K562 (cell line): ENCODE data around the gene WDPCP. TPM values are rescaled to one million over a fixed set of nuclear protein-coding genes. Genes with fewer than 3 reads are reported as not detected.

ENCODE experiments used
- ATAC-seq: fragments of 200-7000 bp; cut with Tn5 transposase; 3 replicates; pipeline ENCODE4 v1.9.1; 2020; ENCODE audit warnings: moderate library complexity
- BruUV-seq: library from RNA; stranded (reverse); fragments of 400-500 nt; replicated peaks from 2 replicates; lab custom pipeline; 2021; lab: Mats Ljungman, UMichigan
- CTCF ChIA-PET: fragments of 300-600 bp; formaldehyde crosslinking; extraction: SDS; loops from one replicate; lab custom pipeline; 2021; ENCODE audit warnings: low intra/inter-chr PET ratio; lab: Yijun Ruan, JAX
- POLR2A ChIA-PET: fragments of 300-600, 350-650 bp; sonication (Branson Sonifier 250); formaldehyde crosslinking; extraction: SDS; loops from one replicate; lab custom pipeline; 2021; ENCODE audit warnings: antibody characterized with exemption, inconsistent platforms; lab: Yijun Ruan, JAX
- DNase-seq, 4 experiments: peaks; one replicate each; pipeline versions ENCODE4 v3.0.0 to v3.0.0-alpha.2; 2011 to 2018; ENCODE audit warnings: low spot score in 3 of 4, mixed read lengths in 3 of 4; ENCODE audit errors: extremely low read depth in 1 of 4
- FAIRE-seq: peaks from 2 replicates; lab custom pipeline; 2011; peaks lifted over from hg19 to GRCh38; lab: Jason Lieb, UNC
- H2AFZ ChIP-seq: 2 replicates; pipeline ENCODE4 v1.6.0; 2011; ENCODE audit warnings: low read depth, low read length, control low read depth, inconsistent platforms
- H3K27ac ChIP-seq: fragments of 200-600 bp; 3 replicates; pipeline ENCODE4 v1.8.0; 2011; ENCODE audit warnings: low read depth, mild to moderate bottlenecking, control low read depth, inconsistent platforms, low read length, moderate library complexity, mixed read lengths; ENCODE audit errors: extremely low read depth
- H3K27me3 ChIP-seq, 2 experiments: fragments of 300-600 bp in 1 of 2; 2 replicates in 1 of 2; 3 replicates in 1 of 2; pipeline versions ENCODE4 v1.6.0 to v1.8.0; 2011; ENCODE audit warnings: inconsistent platforms in 2 of 2, low read length in 2 of 2, mild to moderate bottlenecking in 1 of 2, mixed read lengths in 1 of 2, moderate library complexity in 1 of 2; ENCODE audit not compliant: control insufficient read depth in 2 of 2, insufficient read depth in 2 of 2
- H3K36me3 ChIP-seq: fragments of 300-600 bp; 3 replicates; pipeline ENCODE4 v1.8.0; 2011; ENCODE audit warnings: mild to moderate bottlenecking, low read length, inconsistent platforms; ENCODE audit not compliant: control insufficient read depth, insufficient read depth
- H3K4me1 ChIP-seq, 2 experiments: fragments of 200-600 bp in 1 of 2; replicated peaks in 1 of 2; 2 replicates in 1 of 2; 3 replicates in 1 of 2; pipeline versions ENCODE4 v1.5.1 to v1.8.0; 2011; ENCODE audit warnings: inconsistent platforms in 2 of 2, low read length in 2 of 2, mild to moderate bottlenecking in 1 of 2, mixed read lengths in 1 of 2, moderate library complexity in 1 of 2; ENCODE audit not compliant: control insufficient read depth in 2 of 2, insufficient read depth in 2 of 2
- H3K4me2 ChIP-seq: 2 replicates; pipeline ENCODE4 v1.6.1; 2011; ENCODE audit warnings: low read length, control low read depth, inconsistent platforms, mixed read lengths; ENCODE audit not compliant: insufficient read depth
- H3K4me3 ChIP-seq: fragments of 200-600 bp; sonication (generic), shearing (Covaris generic); 2 replicates; pipeline ENCODE4 v1.5.1; 2016; ENCODE audit warnings: control low read depth, inconsistent platforms
- H3K79me2 ChIP-seq: fragments of 200-600 bp; 3 replicates; pipeline ENCODE4 v1.8.0; 2011; ENCODE audit warnings: low read length, inconsistent platforms; ENCODE audit not compliant: control insufficient read depth, insufficient read depth
- H3K9ac ChIP-seq, 2 experiments: 2 replicates each; pipeline versions ENCODE4 v1.6.0 to v1.6.1; 2011; ENCODE audit warnings: low read depth in 2 of 2, low read length in 2 of 2, control low read depth in 1 of 2, inconsistent platforms in 1 of 2, mild to moderate bottlenecking in 1 of 2, mixed read lengths in 1 of 2; ENCODE audit not compliant: insufficient read depth in 1 of 2
- H3K9me1 ChIP-seq: one replicate; pipeline ENCODE4 v1.6.0; 2011; ENCODE audit warnings: inconsistent platforms, mild to moderate bottlenecking, low read length, moderate library complexity; ENCODE audit not compliant: control insufficient read depth, insufficient read depth
- H3K9me3 ChIP-seq: replicated peaks from 2 replicates; pipeline ENCODE4 v1.5.1; 2011; ENCODE audit warnings: low read depth, low read length, inconsistent platforms; ENCODE audit not compliant: control insufficient read depth, insufficient read depth
- H4K20me1 ChIP-seq: replicated peaks from 2 replicates; pipeline ENCODE4 v1.6.1; 2011; ENCODE audit warnings: low read length, inconsistent platforms, mixed read lengths; ENCODE audit not compliant: control insufficient read depth, insufficient read depth
- ATF7 ChIP-seq: fragments of 450-650 bp; IDR thresholded peaks from 2 replicates; pipeline ENCODE4 v1.7.1; 2014; ENCODE audit warnings: mild to moderate bottlenecking, moderate library complexity
- HCFC1 ChIP-seq: IDR thresholded peaks from 2 replicates; pipeline ENCODE4 v1.6.1; 2012; ENCODE audit warnings: low read depth, low read length, improper control_type of control experiment
- MAFG ChIP-seq: fragments of 450-650 bp; conservative IDR thresholded peaks from 2 replicates; pipeline ENCODE4 v1.6.1; 2016; ENCODE audit warnings: missing genetic modification characterization, missing compliant biosample characterization
- SMARCA5 ChIP-seq: fragments of 450-650 bp; IDR thresholded peaks from 2 replicates; pipeline ENCODE4 v1.6.1; 2016
- ZNF282 ChIP-seq: sonication (generic); formaldehyde crosslinking; IDR thresholded peaks from 2 replicates; pipeline ENCODE4 v1.8.1; 2023; ENCODE audit warnings: missing genetic modification reagents
- WGBS: fragments of 100-300 bp; shearing (Covaris generic); methylation state at CpG from one replicate; pipeline ENCODE4 v1.1.6; 2016; ENCODE audit warnings: low coverage, mixed read lengths; ENCODE audit not compliant: insufficient coverage; ENCODE audit errors: missing lambda C conversion rate; 5-methylcytosine and 5-hydroxymethylcytosine counted together
- in situ Hi-C: fragments of 300-500 bp; cut with MboI; formaldehyde crosslinking; loops from 4 replicates; pipeline ENCODE4 v1.15.0; 2018; ENCODE audit warnings: inconsistent platforms, mixed read lengths
- intact Hi-C: fragments of 100-400 bp; cut with micrococcal nuclease; formaldehyde crosslinking; loops from 2 replicates; pipeline ENCODE4 v1.14.2; 2022
- polyA plus RNA-seq, 8 experiments: library from polyadenylated mRNA; depleted of rRNA in 4 of 8; stranded (reverse) in 5 of 8; unstranded in 3 of 8; fragments of >200 nt; fragmentation: Nextera tagmentation in 2 of 8; fragmentation: Illumina TruSeq in 1 of 8; extraction: Ambion mirVana in 2 of 8; extraction: Trizol in 1 of 8; gene quantifications; 2 replicates each; pipeline versions ENCODE4 v1.2.1 to v1.2.3, GENCODE V29; 2011 to 2014; ENCODE audit warnings: inconsistent platforms in 1 of 8, missing spikeins in 1 of 8
- total RNA-seq, 7 experiments: library from RNA; depleted of rRNA in 6 of 7; stranded (reverse); fragments of >200 nt in 6 of 7; fragmentation: Illumina TruSeq in 2 of 7; extraction: Trizol in 2 of 7; gene quantifications; 2 replicates each; pipeline versions ENCODE4 v1.2.1 to v1.2.3, GENCODE V29; 2011 to 2021; ENCODE audit warnings: low replicate concordance in 1 of 7
- TF ChIP-seq, protein P1 (sequence below): IDR thresholded peaks from 2 replicates; pipeline ENCODE4 v1.6.1; 2014; ENCODE audit warnings: antibody characterized with exemption
- TF ChIP-seq, protein P2 (sequence below), 2 experiments: IDR thresholded peaks; 2 replicates each; pipeline ENCODE4 v1.6.1; 2011; ENCODE audit warnings: borderline replicate concordance in 1 of 2, control low read depth in 1 of 2, low read depth in 1 of 2, low read length in 1 of 2, mild to moderate bottlenecking in 1 of 2, mixed read lengths in 1 of 2, moderate library complexity in 1 of 2; ENCODE audit not compliant: insufficient read depth in 1 of 2, insufficient read length in 1 of 2, poor library complexity in 1 of 2, severe bottlenecking in 1 of 2; ENCODE audit errors: extremely low read depth in 1 of 2

The WDPCP gene
- total and polyA plus RNA-seq, 9 of the 15 experiments (the other 6 are each of a cell fraction or from before 2014, with no cell fraction given) = 1.4 to 6.4 (median 5.5) TPM

DNA sequence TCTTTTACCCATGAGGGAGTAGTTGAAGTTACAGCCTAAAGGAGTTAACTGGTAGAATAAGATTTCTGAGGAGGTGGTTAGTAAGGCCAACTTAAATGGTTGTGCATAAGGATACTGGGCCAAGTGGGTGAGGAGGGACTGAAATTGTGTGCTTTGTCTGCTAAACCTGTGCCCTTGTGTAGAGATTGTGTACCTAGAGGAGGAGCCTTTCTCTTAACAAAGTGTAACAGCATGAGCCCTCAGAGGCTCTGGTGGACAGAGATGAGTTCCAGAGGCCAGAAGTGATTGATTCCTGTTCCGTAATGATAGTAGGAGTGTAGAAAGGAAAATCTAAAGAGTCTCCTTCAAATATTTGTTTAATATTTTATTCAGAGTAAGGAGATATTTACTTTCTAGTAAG, 494.8 kb downstream of the WDPCP start:
- Histone ChIP-seq H3K9me3 (no peaks in the 10 kb centered on the region), H3K79me2 (no peaks in the 10 kb centered on the region), H3K9ac (no peak overlapping the region), H3K36me3 (no peaks in the 10 kb centered on the region), H2AFZ (no peak overlapping the region), H3K4me1 (no peaks in the 10 kb centered on the region), H3K4me2 (no peak overlapping the region), H3K9me1 (no peaks in the 10 kb centered on the region), H4K20me1 (no peaks in the 10 kb centered on the region), H3K27me3 (no peaks in the 10 kb centered on the region), H3K27ac (no peak overlapping the region), H3K4me3 (no peak overlapping the region)
- POLR2A ChIA-PET = no interaction called here
- WGBS = 0% methylated on average over 1 of the region's 1 CpG
- CTCF ChIA-PET = no interaction called here
- DNase-seq (no peak), ATAC-seq (no peak), FAIRE-seq (no peak)
- intact Hi-C loops (no loop called here), in situ Hi-C loops (no loop called here)
- no peak for TF ChIP-seq MAFG
- TF ChIP-seq, protein P1, sequence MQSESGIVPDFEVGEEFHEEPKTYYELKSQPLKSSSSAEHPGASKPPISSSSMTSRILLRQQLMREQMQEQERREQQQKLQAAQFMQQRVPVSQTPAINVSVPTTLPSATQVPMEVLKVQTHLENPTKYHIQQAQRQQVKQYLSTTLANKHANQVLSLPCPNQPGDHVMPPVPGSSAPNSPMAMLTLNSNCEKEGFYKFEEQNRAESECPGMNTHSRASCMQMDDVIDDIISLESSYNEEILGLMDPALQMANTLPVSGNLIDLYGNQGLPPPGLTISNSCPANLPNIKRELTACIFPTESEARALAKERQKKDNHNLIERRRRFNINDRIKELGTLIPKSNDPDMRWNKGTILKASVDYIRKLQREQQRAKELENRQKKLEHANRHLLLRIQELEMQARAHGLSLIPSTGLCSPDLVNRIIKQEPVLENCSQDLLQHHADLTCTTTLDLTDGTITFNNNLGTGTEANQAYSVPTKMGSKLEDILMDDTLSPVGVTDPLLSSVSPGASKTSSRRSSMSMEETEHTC = no peak
- TF ChIP-seq ZNF282 = no peak
- no peak for TF ChIP-seq HCFC1
- TF ChIP-seq SMARCA5 = no peak
- TF ChIP-seq ATF7 = no peak
- TF ChIP-seq, protein P2, sequence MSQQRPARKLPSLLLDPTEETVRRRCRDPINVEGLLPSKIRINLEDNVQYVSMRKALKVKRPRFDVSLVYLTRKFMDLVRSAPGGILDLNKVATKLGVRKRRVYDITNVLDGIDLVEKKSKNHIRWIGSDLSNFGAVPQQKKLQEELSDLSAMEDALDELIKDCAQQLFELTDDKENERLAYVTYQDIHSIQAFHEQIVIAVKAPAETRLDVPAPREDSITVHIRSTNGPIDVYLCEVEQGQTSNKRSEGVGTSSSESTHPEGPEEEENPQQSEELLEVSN (IDR thresholded peaks at IDR 0.05; ENCODE audit: borderline replicate concordance in 1 of 2, extremely low read depth in 1 of 2, insufficient read depth in 1 of 2, insufficient read length in 1 of 2, low read depth in 1 of 2, low read length in 1 of 2, poor library complexity in 1 of 2, severe bottlenecking in 1 of 2) = no peak
- BruUV-seq = no TSS peak
